HG02798 (cell line): ENCODE data around the gene FCRL5.
"Not testable (repeated sequence)": the region's sequence is repeated elsewhere in the genome, so short reads cannot be mapped to it uniquely, and the experiment has no call there.

Experiments
- ATAC-seq: cut with Tn5 transposase; IDR thresholded peaks from one replicate; pipeline ENCODE4 v1.9.1; 2021; ENCODE audit warnings: mild to moderate bottlenecking; ENCODE audit not compliant: unreplicated experiment, poor library complexity

Gene FCRL5

DNA sequence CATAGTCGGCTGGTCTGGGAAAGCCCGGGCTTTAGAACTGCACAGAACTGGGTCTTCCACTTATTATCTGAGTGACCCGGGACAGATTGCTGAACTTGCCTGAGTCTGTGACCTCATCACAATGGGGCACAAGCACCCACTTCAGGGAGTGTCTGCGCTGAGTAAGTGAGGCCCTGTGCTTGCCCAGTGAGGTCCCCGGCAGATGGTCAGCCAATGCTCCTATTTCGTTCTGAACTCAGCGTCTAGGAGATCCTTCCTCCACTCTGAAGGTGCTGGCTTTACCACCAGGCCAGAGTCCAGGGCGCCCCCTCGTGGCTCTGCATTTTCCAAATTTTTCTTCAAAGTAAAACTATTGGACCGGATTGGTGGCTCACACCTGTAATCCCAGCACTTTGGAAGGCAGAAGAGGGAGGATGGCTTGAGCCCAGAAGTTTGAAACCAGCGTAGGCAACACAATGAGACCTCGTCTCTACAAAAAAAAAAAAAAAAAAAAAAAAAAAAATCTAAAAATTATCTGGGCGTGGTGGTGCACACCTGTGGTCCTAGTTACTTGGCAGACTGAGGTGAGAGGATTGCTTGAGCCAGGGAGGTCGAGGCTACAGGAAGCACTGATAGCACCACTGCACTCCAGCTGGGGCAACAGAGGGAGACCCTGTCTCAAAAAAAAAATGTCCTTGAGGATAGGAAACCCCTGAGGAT is 61.7 kb downstream of the FCRL5 start:
- ATAC-seq = peak; percentile 43

DNA sequence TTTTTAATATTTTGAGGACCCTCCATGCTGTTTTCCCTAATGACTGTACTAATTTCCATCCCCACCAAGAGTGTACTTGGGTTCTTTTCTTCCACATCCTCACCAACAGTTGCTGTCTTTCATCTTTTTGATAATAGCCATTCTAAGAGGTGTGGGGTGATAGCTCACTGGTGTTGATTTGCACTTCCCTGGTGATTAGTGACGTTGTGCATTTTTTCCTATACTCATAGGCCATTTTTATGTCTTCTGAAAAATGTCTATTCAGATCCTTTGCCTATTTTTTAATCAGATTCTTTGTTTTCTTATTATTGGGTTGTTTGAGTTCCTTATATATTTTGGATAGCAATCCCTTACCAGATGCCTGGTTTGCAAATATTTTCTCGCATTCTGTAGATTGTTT is 64.2 kb downstream of the FCRL5 start:
- no peak for ATAC-seq

DNA sequence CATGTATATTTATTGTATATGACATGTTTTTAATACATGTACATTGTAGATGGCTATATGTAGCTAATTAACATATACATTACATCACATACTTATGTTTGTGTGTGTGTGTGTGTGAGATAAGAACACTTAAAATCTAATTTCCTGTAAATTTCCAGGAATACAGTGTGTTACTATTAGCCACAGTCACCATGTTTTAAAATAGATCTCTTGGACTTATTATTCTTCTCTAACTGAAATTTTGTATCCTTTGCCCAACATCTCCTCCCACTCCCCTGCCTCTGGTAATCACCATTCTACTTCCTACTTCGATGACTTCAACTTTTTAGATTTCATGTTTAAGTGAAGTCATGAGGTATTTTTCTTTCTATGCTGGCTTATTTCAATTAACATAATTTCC is 64.8 kb downstream of the FCRL5 start:
- no peak for ATAC-seq

DNA sequence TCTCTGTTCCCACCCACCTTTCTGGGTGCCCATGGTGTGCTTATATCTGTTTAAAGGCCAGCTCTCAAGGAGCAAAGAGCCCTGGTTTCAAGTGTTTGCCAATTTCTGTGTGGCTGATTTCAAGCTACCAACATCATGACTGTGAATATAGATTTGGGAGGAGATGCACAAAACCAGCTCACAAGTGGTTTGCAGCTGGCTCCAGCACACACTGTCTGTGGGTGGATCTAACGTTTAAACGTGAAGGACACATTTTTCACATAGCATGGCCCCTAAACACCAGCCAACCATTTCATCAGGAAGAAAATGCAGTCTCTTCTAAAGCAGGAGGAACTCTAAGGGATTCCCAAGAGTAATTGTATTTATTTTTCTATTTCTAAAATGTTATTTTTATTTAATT is 65.2 kb downstream of the FCRL5 start:
- ATAC-seq = no peak

DNA sequence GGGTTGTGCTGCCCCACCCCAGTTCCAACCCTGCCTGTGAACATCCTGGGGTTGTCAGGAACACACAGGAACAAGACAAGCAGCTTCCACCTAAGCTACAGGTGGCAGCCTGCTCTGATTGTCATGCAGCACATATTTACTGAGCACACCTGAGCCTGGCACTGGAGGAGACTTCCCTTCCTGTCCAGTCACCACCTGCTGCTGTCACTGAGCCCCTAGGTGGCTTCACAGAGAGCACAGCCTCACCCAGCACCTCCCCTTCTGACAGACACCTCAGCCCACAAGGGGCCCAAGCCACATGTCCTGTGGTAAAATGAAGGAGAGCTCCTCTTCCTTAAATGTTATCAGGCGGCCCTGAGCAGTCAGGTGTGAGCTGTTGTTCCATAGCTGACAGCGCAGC is 65.9 kb downstream of the FCRL5 start:
- ATAC-seq = not testable (repeated sequence)

DNA sequence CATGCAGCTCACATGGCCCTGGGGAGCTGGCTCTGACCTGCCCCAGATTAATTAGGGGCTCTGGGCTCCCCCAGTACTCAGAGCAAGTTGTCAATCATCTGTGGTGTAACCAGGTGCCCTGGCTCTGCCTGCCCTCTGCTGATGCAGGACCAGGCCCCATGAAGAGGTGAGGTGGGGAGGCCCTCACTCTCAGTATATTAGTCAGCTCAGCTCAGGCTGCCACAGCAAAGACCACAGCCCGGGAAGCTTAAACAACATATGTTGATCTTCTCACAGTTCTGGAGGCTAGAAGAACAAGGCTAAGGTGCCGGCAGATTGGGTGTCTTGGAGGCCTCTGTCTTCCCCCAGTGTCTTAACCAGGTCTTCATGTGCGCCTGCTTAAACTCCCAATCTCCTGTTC is 66.5 kb downstream of the FCRL5 start:
- no peak for ATAC-seq

- no peak for ATAC-seq
These were observed 67.7 kb downstream of the FCRL5 start for GRCh38 chr1:157484573-157484972.

DNA sequence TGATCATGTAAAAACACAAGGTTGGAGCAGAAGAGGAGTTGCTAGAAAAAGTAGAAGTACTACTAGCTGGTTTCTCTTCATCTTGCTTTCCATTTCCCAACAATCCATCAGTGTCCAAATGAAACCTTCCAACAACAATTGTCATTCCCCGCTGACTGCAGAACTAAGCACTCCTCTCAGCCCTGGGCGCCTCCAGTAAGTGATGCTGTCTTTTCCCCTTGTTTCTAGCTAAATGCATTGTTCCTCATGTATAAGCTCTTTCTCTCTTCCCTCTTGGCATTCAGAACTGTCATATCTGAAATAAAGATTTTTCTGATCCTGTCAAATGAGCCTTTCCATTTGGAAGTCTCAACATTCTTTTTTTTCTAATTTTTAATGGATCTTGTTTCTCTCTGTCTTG is 68.7 kb downstream of the FCRL5 start:
- ATAC-seq = no peak

DNA sequence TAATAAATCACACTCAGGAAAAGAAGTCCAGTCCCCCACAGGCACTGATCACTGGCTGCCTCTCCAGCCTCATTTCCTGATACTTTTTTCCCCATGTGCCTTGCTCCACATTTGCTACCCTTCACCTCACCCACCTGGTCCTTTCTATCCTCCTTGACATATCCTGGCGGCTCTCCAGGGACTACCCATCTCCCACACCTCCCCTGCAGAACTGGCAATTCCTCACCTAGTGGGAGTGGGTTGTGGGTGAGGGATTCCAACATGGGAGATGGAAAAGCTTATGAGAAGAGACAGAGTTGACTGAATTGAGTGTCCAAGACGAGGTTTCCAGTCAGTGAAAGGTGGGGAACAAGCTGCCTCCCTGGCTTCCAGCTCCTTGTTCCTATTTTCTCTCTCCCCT is 69.6 kb downstream of the FCRL5 start:
- ATAC-seq = no peak

GRCh38 chr1:157482174-157482573 is 70.1 kb downstream of the FCRL5 start:
- no peak for ATAC-seq

- ATAC-seq = no peak
These were observed 74.3 kb downstream of the FCRL5 start for GRCh38 chr1:157478030-157478429.

DNA sequence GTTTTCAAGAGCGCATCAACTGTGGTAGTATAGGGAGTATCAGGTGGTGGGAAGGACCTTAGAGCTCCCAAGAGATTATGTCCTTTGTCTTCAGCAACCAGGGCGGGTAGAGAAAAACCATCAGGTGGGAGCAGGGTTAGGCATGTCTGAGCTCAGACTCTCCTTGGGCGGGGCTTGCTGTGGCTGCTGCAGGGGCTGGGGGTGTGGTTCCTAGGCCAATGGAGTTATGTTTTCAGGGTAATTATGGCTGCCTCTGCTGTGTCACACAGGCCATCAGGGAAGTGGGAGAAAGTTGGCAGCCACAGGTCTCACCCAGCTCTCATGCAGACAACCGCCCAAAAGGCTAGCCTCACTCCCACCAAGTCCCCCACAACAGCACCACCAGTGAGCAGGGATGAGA is 74.9 kb downstream of the FCRL5 start:
- no peak for ATAC-seq

DNA sequence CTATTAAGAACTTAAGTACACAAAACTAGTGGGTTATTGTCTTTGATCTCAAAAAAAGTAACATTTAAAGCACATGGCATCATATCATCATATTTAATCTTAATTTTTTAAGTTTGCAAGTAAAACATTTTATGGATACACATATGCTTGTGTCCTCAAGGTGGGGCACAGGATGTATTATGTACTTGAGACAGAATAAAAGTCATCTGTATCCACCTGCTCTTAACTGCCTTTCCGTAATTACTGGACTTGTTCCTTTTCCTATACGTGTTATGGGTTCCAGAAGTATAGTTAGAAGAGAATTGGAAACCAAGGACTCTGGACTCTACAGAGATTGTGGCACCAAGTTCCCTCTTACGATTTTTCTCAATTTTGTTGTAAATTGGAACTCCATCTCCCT is 79.4 kb downstream of the FCRL5 start:
- no peak for ATAC-seq

DNA sequence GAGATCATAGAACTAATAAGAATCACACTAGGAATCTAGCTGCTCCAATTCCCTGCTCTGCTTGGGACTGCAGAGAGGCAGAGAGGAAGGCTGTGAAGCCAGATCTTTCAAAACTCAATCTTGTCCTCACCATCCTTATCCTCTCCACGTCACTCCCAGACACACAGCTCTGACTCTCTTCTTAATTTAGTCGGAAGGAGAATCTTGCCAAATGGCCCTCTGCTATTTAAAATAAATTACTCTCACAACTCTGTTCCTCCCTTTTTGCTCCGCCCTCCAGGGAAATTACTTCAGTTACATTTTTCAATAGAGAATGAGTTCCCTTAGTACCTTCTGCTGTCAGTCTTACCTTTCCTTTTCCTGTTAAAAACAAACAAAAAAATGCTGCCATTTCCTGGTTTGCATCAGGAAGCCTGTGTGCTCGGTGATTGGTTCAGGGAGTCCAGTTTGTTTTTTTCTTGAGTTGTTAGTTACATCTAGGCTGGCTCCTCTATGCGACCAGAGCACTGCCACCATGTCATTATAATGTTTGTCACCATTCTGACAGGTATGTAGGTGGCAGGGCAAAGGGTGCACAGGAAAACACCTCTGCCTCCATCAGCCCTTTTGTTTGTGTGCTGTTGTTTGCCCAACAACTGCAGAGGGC is 80.1 kb downstream of the FCRL5 start:
- no peak for ATAC-seq

GRCh38 chr1:157471531-157471930 is 80.8 kb downstream of the FCRL5 start:
- ATAC-seq = no peak

DNA sequence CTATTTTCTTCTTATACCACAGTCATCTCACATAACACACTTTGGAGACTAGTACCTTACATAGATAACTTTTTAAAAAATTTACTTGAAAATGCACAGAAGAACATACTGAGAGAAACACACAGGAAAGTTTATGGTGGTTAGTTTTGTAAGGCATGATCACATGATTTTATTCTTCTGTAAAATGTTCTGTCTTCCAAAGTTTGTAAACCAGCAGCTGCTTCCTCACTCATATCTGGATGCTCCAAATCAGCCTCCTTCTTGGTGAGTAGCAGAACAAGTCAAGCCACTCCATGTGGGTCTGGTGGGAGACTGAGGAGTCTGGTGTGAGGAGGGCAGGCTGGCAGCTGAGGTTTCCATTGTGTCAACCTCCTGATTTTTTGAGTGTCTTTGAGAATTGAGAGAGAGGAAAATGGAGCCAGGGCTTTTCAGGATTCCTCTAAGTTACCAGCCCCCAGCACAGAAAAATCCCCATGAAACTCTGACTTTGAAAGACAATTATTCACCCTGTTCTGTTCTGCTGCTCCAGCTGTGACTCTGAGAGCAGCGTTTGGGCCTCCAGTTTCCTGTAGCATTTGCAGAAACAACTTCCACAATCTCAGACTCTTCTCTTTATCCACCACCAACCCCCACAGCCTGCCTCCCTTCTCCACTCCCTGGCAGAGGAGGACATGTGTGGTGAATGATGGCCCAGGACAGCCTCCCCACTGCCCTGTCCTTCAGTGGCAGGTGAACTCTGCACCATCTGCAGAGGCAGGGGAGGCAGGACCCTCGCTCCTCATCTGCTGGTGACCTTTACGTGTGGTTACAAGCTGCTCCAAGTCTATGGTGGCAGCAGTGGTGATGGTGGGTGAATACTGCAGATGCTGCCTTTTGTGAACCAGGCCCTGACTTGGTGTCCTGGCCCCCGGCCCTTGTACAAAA is 82.3 kb downstream of the FCRL5 start:
- ATAC-seq = no peak

GRCh38 chr1:157469300-157469699 is 83.0 kb downstream of the FCRL5 start:
- no peak for ATAC-seq

DNA sequence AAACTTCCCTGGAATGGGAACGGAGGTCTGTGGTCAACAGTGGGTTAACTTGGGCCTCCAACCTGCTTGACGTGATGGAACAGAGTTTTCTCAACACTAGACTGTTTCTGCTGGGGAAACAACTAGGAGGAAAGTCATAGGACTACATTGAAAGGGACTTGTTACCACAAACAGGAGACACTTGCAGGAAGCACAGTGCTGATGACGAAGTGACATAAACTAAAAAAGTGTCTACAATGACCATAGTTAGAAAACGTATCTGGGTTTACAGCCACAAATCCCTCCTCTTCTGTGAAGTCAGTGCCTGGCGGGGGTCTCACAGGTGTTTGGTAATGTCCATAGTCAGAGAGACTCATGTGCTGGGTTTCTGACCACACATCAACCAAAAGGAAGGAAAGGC is 86.3 kb downstream of the FCRL5 start:
- ATAC-seq = no peak
